B cell (primary cell): ENCODE measurements around the gene ATG2A. TPM values are rescaled to one million over a fixed set of nuclear protein-coding genes. Genes with fewer than 3 reads are reported as not detected.

Source experiments
- ATAC-seq: fragments of 200-7000 bp; cut with Tn5 transposase; one replicate; pipeline ENCODE4 v1.10.0; 2021; ENCODE audit warnings: low read depth, mild to moderate bottlenecking, moderate number of reproducible peaks, moderate library complexity
- CTCF ChIA-PET: fragments of 350-600 bp; sonication (Branson Sonifier 250); formaldehyde crosslinking; loops from one replicate; lab custom pipeline; 2021; ENCODE audit warnings: antibody characterized with exemption, inconsistent platforms; lab: Charles Lee
- POLR2A ChIA-PET: fragments of 350-600 bp; sonication (Branson Sonifier 250); formaldehyde crosslinking; loops from one replicate; lab custom pipeline; 2021; ENCODE audit warnings: antibody characterized with exemption; lab: Charles Lee
- DNase-seq: peaks from one replicate; pipeline ENCODE4 v3.0.0; 2013
- H2AFZ ChIP-seq: 2 replicates; pipeline ENCODE4 v1.6.1; 2012; ENCODE audit warnings: mild to moderate bottlenecking, low read depth, low read length; ENCODE audit not compliant: insufficient read depth, poor library complexity, severe bottlenecking
- H3K27ac ChIP-seq, 2 donors: 1 replicate in 1 of 2; 2 replicates in 1 of 2; pipeline ENCODE4 v1.5.1; 2012 to 2013; ENCODE audit warnings: low read length in 2 of 2, mild to moderate bottlenecking in 2 of 2, moderate library complexity in 1 of 2
- H3K27me3 ChIP-seq, 4 experiments: fragments of 200-600 bp in 1 of 4; sonication (generic) in 1 of 4; replicated peaks in 1 of 4; 1 replicate in 2 of 4; 2 replicates in 2 of 4; pipeline versions ENCODE4 v1.6.1 to v1.7.0; 2013 to 2016; ENCODE audit warnings: low read length in 3 of 4, mild to moderate bottlenecking in 2 of 4, mixed read lengths in 1 of 4, moderate library complexity in 1 of 4; ENCODE audit not compliant: insufficient read depth in 4 of 4, control insufficient read depth in 3 of 4; ENCODE audit errors: control extremely low read depth in 1 of 4
- H3K36me3 ChIP-seq, 2 experiments: replicated peaks in 1 of 2; 1 replicate in 1 of 2; 2 replicates in 1 of 2; pipeline versions ENCODE4 v1.6.1 to v1.7.1; 2013; ENCODE audit warnings: low read length in 1 of 2; ENCODE audit not compliant: insufficient read depth in 2 of 2, control insufficient read depth in 1 of 2; ENCODE audit errors: control extremely low read depth in 1 of 2, extremely low read depth in 1 of 2
- H3K4me1 ChIP-seq, 2 donors: fragments of 200-600 bp in 1 of 2; sonication (generic) in 1 of 2; 1 replicate in 1 of 2; 2 replicates in 1 of 2; pipeline versions ENCODE4 v1.5.1 to v1.6.1; 2013 to 2017; ENCODE audit warnings: low read length in 2 of 2; ENCODE audit not compliant: control insufficient read depth in 2 of 2, insufficient read depth in 2 of 2
- H3K4me2 ChIP-seq: replicated peaks from 2 replicates; pipeline ENCODE3; 2012; ENCODE audit warnings: mild to moderate bottlenecking, low read depth, low read length; ENCODE audit not compliant: poor library complexity, severe bottlenecking
- H3K4me3 ChIP-seq, 5 experiments: fragments of 200-600 bp in 1 of 5; sonication (generic) in 1 of 5; 1 replicate in 3 of 5; 2 replicates in 2 of 5; pipeline versions ENCODE4 v1.5.1 to v1.7.0; 2011 to 2016; ENCODE audit warnings: low read length in 4 of 5, mild to moderate bottlenecking in 4 of 5, low read depth in 2 of 5, control low read depth in 1 of 5, moderate library complexity in 1 of 5; ENCODE audit not compliant: insufficient read depth in 1 of 5; ENCODE audit errors: control extremely low read depth in 1 of 5, extremely low read depth in 1 of 5
- H3K79me2 ChIP-seq: fragments of 200-600 bp; sonication (generic); one replicate; pipeline ENCODE4 v1.6.0; 2016; ENCODE audit warnings: low read length; ENCODE audit not compliant: control insufficient read depth, insufficient read depth
- H3K9ac ChIP-seq: fragments of 200-600 bp; sonication (generic); 2 replicates; pipeline ENCODE4 v1.6.1; 2017; ENCODE audit warnings: mild to moderate bottlenecking, low read length, moderate library complexity
- H3K9me3 ChIP-seq, 3 donors: one replicate each; pipeline versions ENCODE4 v1.6.1 to v1.7.1; 2013; ENCODE audit warnings: low read length in 2 of 3; ENCODE audit not compliant: control insufficient read depth in 2 of 3, insufficient read depth in 1 of 3; ENCODE audit errors: control extremely low read depth in 1 of 3
- H4K20me1 ChIP-seq: 2 replicates; pipeline ENCODE4 v1.6.0; 2012; ENCODE audit warnings: mild to moderate bottlenecking, low read length; ENCODE audit not compliant: insufficient read depth, control insufficient read depth, poor library complexity, severe bottlenecking
- H3K27ac Mint-ChIP-seq: one replicate; pipeline ENCODE4 v1.8.0; 2021; ENCODE audit warnings: mixed read lengths
- H3K27me3 Mint-ChIP-seq: one replicate; pipeline ENCODE4 v1.8.0; 2021; ENCODE audit warnings: mixed read lengths
- H3K4me1 Mint-ChIP-seq: one replicate; pipeline ENCODE4 v1.8.0; 2021; ENCODE audit warnings: mixed read lengths
- H3K4me3 Mint-ChIP-seq: one replicate; pipeline ENCODE4 v1.8.0; 2021; ENCODE audit warnings: mixed read lengths
- H3K9me3 Mint-ChIP-seq: one replicate; pipeline ENCODE4 v1.8.0; 2022; ENCODE audit warnings: mixed read lengths; ENCODE audit not compliant: insufficient read depth
- CTCF ChIP-seq: fragments of 200-600 bp; IDR thresholded peaks from one replicate; pipeline ENCODE4 v1.8.0; 2022; ENCODE audit warnings: antibody characterized with exemption, mild to moderate bottlenecking
- EZH2 ChIP-seq: IDR thresholded peaks from 2 replicates; pipeline ENCODE4 v1.6.1; 2012; ENCODE audit warnings: borderline replicate concordance, low read depth, mild to moderate bottlenecking, moderate library complexity, low read length; ENCODE audit not compliant: insufficient read depth, poor library complexity, severe bottlenecking
- WGBS: methylation state at CpG from one replicate; pipeline ENCODE4 v1.1.5; 2013; ENCODE audit warnings: missing lambda C conversion rate; ENCODE audit not compliant: insufficient coverage; 5-methylcytosine and 5-hydroxymethylcytosine counted together
- intact Hi-C: fragments of 100-400 bp; cut with micrococcal nuclease; formaldehyde crosslinking; loops from one replicate; pipeline ENCODE4 v1.10.0; 2022
- polyA plus RNA-seq: library from polyadenylated mRNA; depleted of rRNA; stranded (reverse); fragments of >200 nt; gene quantifications from 2 replicates; pipeline ENCODE4 v1.2.3, GENCODE V29; 2012
- total RNA-seq, 2 donors: library from RNA; stranded (reverse); fragments of 120-200 nt in 1 of 2; gene quantifications; 1 replicate in 1 of 2; 2 replicates in 1 of 2; pipeline versions ENCODE4 v1.2.3 to v1.2.4, GENCODE V29; 2013 to 2022

Gene ATG2A
- total and polyA plus RNA-seq, 2 donors (not counting 1 experiment from before 2014, with no cell fraction given), result 24.3 to 38.6 TPM

- ATAC-seq, result no peak
- ChIA-PET CTCF (interaction anchor here (14.3 to 29.2 kb wide), 3 partner anchors 6 to 31 kb away, joined by 343 to 1254 read pairs (median 343); partner anchors contain the start of genes CDC42BPG and EHD1), POLR2A (interaction anchor here (1.0 to 2.1 kb wide), 2 partner anchors 9 to 11 kb away, joined by 3 to 9 read pairs; no protein-coding TSS in a partner anchor)
- peaks cover 87% of the 10 kb centered on the region for H3K4me1 Mint-ChIP-seq
- H3K27ac Mint-ChIP-seq, result peak overlapping the region; percentile 95
- Histone ChIP-seq H3K4me1 (peaks cover 97 to 100% of the 10 kb centered on the region in 2 donors), H3K4me3 (no peak overlapping the region), H3K4me2 (peak overlapping the region; percentile 76), H3K9me3 (no peaks in the 10 kb centered on the region), H3K27ac (peak overlapping the region; percentile 37 to 100), H3K79me2 (peaks cover 77% of the 10 kb centered on the region), H4K20me1 (peaks cover 13% of the 10 kb centered on the region), H2AFZ (no peak overlapping the region), H3K27me3 (no peaks in the 10 kb centered on the region), H3K36me3 (peaks cover 0 to 60% of the 10 kb centered on the region in 2 experiments), H3K9ac (no peak overlapping the region)
- DNase-seq, result no peak
- no peaks in the 10 kb centered on the region for H3K9me3 Mint-ChIP-seq
- H3K4me3 Mint-ChIP-seq, result peak overlapping the region; percentile 64
- 67% methylated on average over 14 of the region's 22 CpGs for WGBS
- H3K27me3 Mint-ChIP-seq, result no peaks in the 10 kb centered on the region
- intact Hi-C loops, result no loop called here
- TF ChIP-seq CTCF (no peak), EZH2 (no peak)
Measured at GRCh38 chr11:64855596-64856304, 61.3 kb downstream of the ATG2A start.
